ENCODE results near the gene STRN. TPM values are rescaled to one million over a fixed set of nuclear protein-coding genes. Genes with fewer than 3 reads are reported as not detected.
"Not testable (repeated sequence)": the region's sequence is repeated elsewhere in the genome, so short reads cannot be mapped to it uniquely, and the experiment has no call there.

The STRN gene
- total and polyA plus RNA-seq, 12 donors, result 2.6 to 36.9 (median 18.1) TPM

- intact Hi-C loops (cut with DNase I), result no loop called here
- Histone ChIP-seq H3K4me1 (replicated peaks in 1 of 2) (no peaks in the 10 kb centered on the region), H3K27ac (no peak overlapping the region), H3K9me3 (replicated peaks in 1 of 3) (peaks cover 0 to 5% (median 0%) of the 10 kb centered on the region in 3 donors), H3K4me3 (no peak overlapping the region), H3K27me3 (no peaks in the 10 kb centered on the region), H3K36me3 (replicated peaks in 1 of 2) (no peaks in the 10 kb centered on the region)
- 51 to 59% (median 53%) methylated on average over 1 of the region's 1 CpG for whole genome bisulfite sequencing, 4 donors
- no peak for TF ChIP-seq POLR2A (IDR thresholded peaks at IDR 0.05)
- TF ChIP-seq, protein P1, sequence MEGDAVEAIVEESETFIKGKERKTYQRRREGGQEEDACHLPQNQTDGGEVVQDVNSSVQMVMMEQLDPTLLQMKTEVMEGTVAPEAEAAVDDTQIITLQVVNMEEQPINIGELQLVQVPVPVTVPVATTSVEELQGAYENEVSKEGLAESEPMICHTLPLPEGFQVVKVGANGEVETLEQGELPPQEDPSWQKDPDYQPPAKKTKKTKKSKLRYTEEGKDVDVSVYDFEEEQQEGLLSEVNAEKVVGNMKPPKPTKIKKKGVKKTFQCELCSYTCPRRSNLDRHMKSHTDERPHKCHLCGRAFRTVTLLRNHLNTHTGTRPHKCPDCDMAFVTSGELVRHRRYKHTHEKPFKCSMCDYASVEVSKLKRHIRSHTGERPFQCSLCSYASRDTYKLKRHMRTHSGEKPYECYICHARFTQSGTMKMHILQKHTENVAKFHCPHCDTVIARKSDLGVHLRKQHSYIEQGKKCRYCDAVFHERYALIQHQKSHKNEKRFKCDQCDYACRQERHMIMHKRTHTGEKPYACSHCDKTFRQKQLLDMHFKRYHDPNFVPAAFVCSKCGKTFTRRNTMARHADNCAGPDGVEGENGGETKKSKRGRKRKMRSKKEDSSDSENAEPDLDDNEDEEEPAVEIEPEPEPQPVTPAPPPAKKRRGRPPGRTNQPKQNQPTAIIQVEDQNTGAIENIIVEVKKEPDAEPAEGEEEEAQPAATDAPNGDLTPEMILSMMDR (IDR thresholded peaks at IDR 0.05), result no peak
- no peak for DNase-seq
Observed at GRCh38 chr2:36831185-36831584, 135.2 kb downstream of the STRN start.

- H3K4me3 ChIP-seq; H3K27me3 ChIP-seq; intact Hi-C loops (cut with DNase I); H3K9me3 ChIP-seq (replicated peaks in 1 of 3); DNase-seq; H3K27ac ChIP-seq; H3K4me1 ChIP-seq (replicated peaks in 1 of 2); H3K36me3 ChIP-seq (replicated peaks in 1 of 2): not testable (repeated sequence)
- 55 to 72% (median 61%) methylated on average over 2 of the region's 2 CpGs for WGBS, 4 donors
Observed at GRCh38 chr2:36824683-36825082, 141.7 kb downstream of the STRN start.

DNA sequence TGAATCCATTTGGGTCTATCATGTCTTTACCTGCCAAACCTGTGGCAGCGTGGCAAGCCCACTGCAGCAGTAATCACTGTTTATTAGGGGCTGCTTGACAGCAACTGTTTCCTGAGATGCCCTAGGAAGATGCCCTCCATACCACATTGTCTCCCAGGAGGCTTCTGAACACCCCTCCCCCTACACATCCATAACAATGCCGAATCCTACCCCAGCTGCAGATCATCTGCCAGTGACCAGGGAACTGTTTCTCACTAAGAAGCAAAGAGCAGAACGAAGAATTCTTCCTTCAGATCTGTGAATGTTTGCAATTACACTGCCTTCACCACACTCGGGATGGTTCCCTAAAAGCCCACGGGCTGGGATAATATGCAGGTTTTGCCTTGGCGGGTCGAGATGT lies 142.1 kb downstream of the STRN start:
- no peak for TF ChIP-seq POLR2A (IDR thresholded peaks at IDR 0.05)
- TF ChIP-seq, protein P1 (IDR thresholded peaks at IDR 0.05), result no peak
- intact Hi-C loops (cut with DNase I), result no loop called here
- 60 to 67% (median 62%) methylated on average over 7 of the region's 7 CpGs for WGBS, 4 donors
- Histone ChIP-seq H3K9me3 (replicated peaks in 1 of 3) (peaks cover 0 to 5% (median 0%) of the 10 kb centered on the region in 3 donors), H3K4me3 (no peak overlapping the region), H3K36me3 (replicated peaks in 1 of 2) (no peaks in the 10 kb centered on the region), H3K27me3 (no peaks in the 10 kb centered on the region), H3K4me1 (replicated peaks in 1 of 2) (no peaks in the 10 kb centered on the region), H3K27ac (no peak overlapping the region)
- DNase-seq, result no peak

GRCh38 chr2:36823862-36824261 lies 142.5 kb downstream of the STRN start:
- Histone ChIP-seq H3K27me3 (no peaks in the 10 kb centered on the region), H3K9me3 (replicated peaks in 1 of 3) (peaks cover 0 to 5% (median 0%) of the 10 kb centered on the region in 3 donors), H3K4me1 (replicated peaks in 1 of 2) (no peaks in the 10 kb centered on the region), H3K36me3 (replicated peaks in 1 of 2) (no peaks in the 10 kb centered on the region), H3K4me3 (no peak overlapping the region), H3K27ac (no peak overlapping the region)
- no peak for DNase-seq
- 81 to 87% (median 86%) methylated on average over 5 to 10 of the region's 10 CpGs for WGBS, 4 donors
- intact Hi-C loops (cut with DNase I), result no loop called here
- no peak for TF ChIP-seq POLR2A (IDR thresholded peaks at IDR 0.05)
- TF ChIP-seq, protein P1 (IDR thresholded peaks at IDR 0.05), result no peak

GRCh38 chr2:36820942-36821605 lies 145.3 kb downstream of the STRN start:
- H3K4me3 ChIP-seq, result no peak overlapping the region
- no peaks in the 10 kb centered on the region for H3K9me3 ChIP-seq (replicated peaks in 1 of 3)
- intact Hi-C loops (cut with DNase I), result no loop called here
- no peak overlapping the region for H3K27ac ChIP-seq
- no peaks in the 10 kb centered on the region for H3K4me1 ChIP-seq (replicated peaks in 1 of 2)
- 77 to 87% (median 78%) methylated on average over 7 of the region's 7 CpGs for WGBS, 4 donors
- no peak for DNase-seq
- H3K36me3 ChIP-seq (replicated peaks in 1 of 2), result no peaks in the 10 kb centered on the region
- no peak for TF ChIP-seq POLR2A (IDR thresholded peaks at IDR 0.05)
- TF ChIP-seq, protein P1 (IDR thresholded peaks at IDR 0.05), result no peak
- no peaks in the 10 kb centered on the region for H3K27me3 ChIP-seq
